Thyroid gland (tissue), 4 donors: ENCODE results near the gene KLRG1.

ENCODE experiments used
- POLR2A ChIP-seq, 2 donors: fragments of 450-650 bp; IDR thresholded peaks; one replicate each; pipeline ENCODE4 v1.6.1; 2017; ENCODE audit warnings: antibody characterized with exemption in 2 of 2, mild to moderate bottlenecking in 2 of 2, moderate library complexity in 1 of 2
- TF ChIP-seq, protein P1 (sequence below), 6 experiments: fragments of 200-600 bp in 3 of 6; fragments of 450-650 bp in 3 of 6; sonication (generic) in 3 of 6; IDR thresholded peaks; one replicate each; pipeline ENCODE4 v1.5.1; 2016 to 2019; ENCODE audit warnings: antibody characterized with exemption in 6 of 6, mild to moderate bottlenecking in 2 of 6, inconsistent platforms in 1 of 6, moderate library complexity in 1 of 6

- TF ChIP-seq, protein P1, sequence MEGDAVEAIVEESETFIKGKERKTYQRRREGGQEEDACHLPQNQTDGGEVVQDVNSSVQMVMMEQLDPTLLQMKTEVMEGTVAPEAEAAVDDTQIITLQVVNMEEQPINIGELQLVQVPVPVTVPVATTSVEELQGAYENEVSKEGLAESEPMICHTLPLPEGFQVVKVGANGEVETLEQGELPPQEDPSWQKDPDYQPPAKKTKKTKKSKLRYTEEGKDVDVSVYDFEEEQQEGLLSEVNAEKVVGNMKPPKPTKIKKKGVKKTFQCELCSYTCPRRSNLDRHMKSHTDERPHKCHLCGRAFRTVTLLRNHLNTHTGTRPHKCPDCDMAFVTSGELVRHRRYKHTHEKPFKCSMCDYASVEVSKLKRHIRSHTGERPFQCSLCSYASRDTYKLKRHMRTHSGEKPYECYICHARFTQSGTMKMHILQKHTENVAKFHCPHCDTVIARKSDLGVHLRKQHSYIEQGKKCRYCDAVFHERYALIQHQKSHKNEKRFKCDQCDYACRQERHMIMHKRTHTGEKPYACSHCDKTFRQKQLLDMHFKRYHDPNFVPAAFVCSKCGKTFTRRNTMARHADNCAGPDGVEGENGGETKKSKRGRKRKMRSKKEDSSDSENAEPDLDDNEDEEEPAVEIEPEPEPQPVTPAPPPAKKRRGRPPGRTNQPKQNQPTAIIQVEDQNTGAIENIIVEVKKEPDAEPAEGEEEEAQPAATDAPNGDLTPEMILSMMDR (IDR thresholded peaks at IDR 0.05): no peak
- no peak for TF ChIP-seq POLR2A (IDR thresholded peaks at IDR 0.05)
These were observed 35.2 kb downstream of the KLRG1 start for GRCh38 chr12:9024512-9024911.
